ENCODE data around the gene ARHGEF2. TPM values are rescaled to one million over a fixed set of nuclear protein-coding genes. Genes with fewer than 3 reads are reported as not detected.

Gene ARHGEF2
- total and polyA plus RNA-seq, 2 of the 13 experiments (the other 11 are each of a cell fraction or from before 2014, with no cell fraction given) = 16.1 to 32.1 TPM

- TF ChIP-seq AKAP8 (CRISPR knock-in tag; IDR thresholded peaks at IDR 0.05) (0 out of 2 replicates have a peak, but pooled peaks have one; percentile 61), ZZZ3 (CRISPR knock-in tag; IDR thresholded peaks at IDR 0.05; ENCODE audit: borderline replicate concordance) (no peak), ZBTB42 (CRISPR knock-in tag; IDR thresholded peaks at IDR 0.05) (no peak; the same call in 1 of the 2 replicates), MED8 (CRISPR knock-in tag; IDR thresholded peaks at IDR 0.05; ENCODE audit: insufficient replicate concordance) (no peak), ZNF678 (CRISPR knock-in tag; IDR thresholded peaks at IDR 0.05) (no peak), ZBTB46 (CRISPR knock-in tag; IDR thresholded peaks at IDR 0.05; ENCODE audit: borderline replicate concordance) (no peak), ZNF772 (CRISPR knock-in tag; IDR thresholded peaks at IDR 0.05) (no peak), ZNF550 (CRISPR knock-in tag; IDR thresholded peaks at IDR 0.05; ENCODE audit: borderline replicate concordance) (no peak), ZBTB39 (CRISPR knock-in tag; IDR thresholded peaks at IDR 0.05) (no peak), WIZ (CRISPR knock-in tag; IDR thresholded peaks at IDR 0.05) (no peak), LCORL (IDR thresholded peaks at IDR 0.05) (no peak), LCORL (CRISPR knock-in tag; IDR thresholded peaks at IDR 0.05) (peak; percentile 36; the same call in 1 of the 2 replicates), ZFX (CRISPR knock-in tag; IDR thresholded peaks at IDR 0.05; ENCODE audit: low read depth) (0 out of 2 replicates have a peak, but pooled peaks have one; percentile 15), ZNF3 (CRISPR knock-in tag; IDR thresholded peaks at IDR 0.05) (no peak), PHF20 (CRISPR knock-in tag; IDR thresholded peaks at IDR 0.05) (0 out of 2 replicates have a peak, but pooled peaks have one; percentile 10), SMYD3 (CRISPR knock-in tag; IDR thresholded peaks at IDR 0.05) (no peak), IKZF1 (IDR thresholded peaks at IDR 0.05) (no peak), ASH2L (IDR thresholded peaks at IDR 0.05; ENCODE audit: insufficient read length, low read depth, low read length) (peak; percentile 36), NR1H2 (CRISPR knock-in tag; IDR thresholded peaks at IDR 0.05; ENCODE audit: borderline replicate concordance, low read depth) (no peak), ZNF160 (CRISPR knock-in tag; IDR thresholded peaks at IDR 0.05) (no peak), BCL6 (CRISPR knock-in tag; IDR thresholded peaks at IDR 0.05) (no peak), HOXA3 (CRISPR knock-in tag; IDR thresholded peaks at IDR 0.05) (no peak), SOX5 (CRISPR knock-in tag; IDR thresholded peaks at IDR 0.05; ENCODE audit: borderline replicate concordance) (no peak), NR2F1 (CRISPR knock-in tag; IDR thresholded peaks at IDR 0.05) (no peak), MZF1 (CRISPR knock-in tag; IDR thresholded peaks at IDR 0.05; ENCODE audit: borderline replicate concordance) (no peak), ZFY (CRISPR knock-in tag; IDR thresholded peaks at IDR 0.05) (no peak), PATZ1 (CRISPR knock-in tag; IDR thresholded peaks at IDR 0.05) (peak; percentile 21; the same call in 1 of the 2 replicates), RFXANK (CRISPR knock-in tag; IDR thresholded peaks at IDR 0.05) (no peak)
Observed at GRCh38 chr1:155977690-155978324, 540 bp downstream of the ARHGEF2 start (continued).

Measured in HepG2 (cell line).